Jurkat, Clone E6-1 (cell line): ENCODE data around the gene RAPGEF2.
A peak's percentile ranks its signal among the peaks of the same experiment; 100 is the strongest.
"Not testable (repeated sequence)": the region's sequence is repeated elsewhere in the genome, so short reads cannot be mapped to it uniquely, and the experiment has no call there.

ENCODE experiments used
- DNase-seq: peaks from one replicate; pipeline ENCODE4 v3.0.0-alpha.2; 2011; ENCODE audit warnings: low read depth, low spot score
- H3K4me3 ChIP-seq: 2 replicates; pipeline ENCODE4 v1.5.1; 2011; ENCODE audit warnings: mild to moderate bottlenecking, low read length, control low read depth, moderate library complexity

Gene RAPGEF2

GRCh38 chr4:159177265-159178150, 74.6 kb downstream of the RAPGEF2 start:
- H3K4me3 ChIP-seq: no peak overlapping the region
- DNase-seq: no peak

- H3K4me3 ChIP-seq: no peak overlapping the region
- no peak for DNase-seq
These were observed 75.3 kb downstream of the RAPGEF2 start for GRCh38 chr4:159178151-159178546.

- no peak overlapping the region for H3K4me3 ChIP-seq
- no peak for DNase-seq
These were observed 76.4 kb downstream of the RAPGEF2 start for GRCh38 chr4:159178979-159179969.

- not testable (repeated sequence) for DNase-seq, H3K4me3 ChIP-seq
These were observed 81.2 kb downstream of the RAPGEF2 start for GRCh38 chr4:159183885-159184605.

- no peak overlapping the region for H3K4me3 ChIP-seq
- no peak for DNase-seq
These were observed 82.7 kb downstream of the RAPGEF2 start for GRCh38 chr4:159185591-159186023.

GRCh38 chr4:159188646-159189045, 85.8 kb downstream of the RAPGEF2 start:
- no peak overlapping the region for H3K4me3 ChIP-seq
- no peak for DNase-seq

- no peak for DNase-seq
- H3K4me3 ChIP-seq: no peak overlapping the region
These were observed 87.8 kb downstream of the RAPGEF2 start for GRCh38 chr4:159190651-159191050.

- H3K4me3 ChIP-seq: no peak overlapping the region
- peak; percentile 20 for DNase-seq
These were observed 89.1 kb downstream of the RAPGEF2 start for GRCh38 chr4:159191989-159192388.

- H3K4me3 ChIP-seq: no peak overlapping the region
These were observed 90.3 kb downstream of the RAPGEF2 start for GRCh38 chr4:159193046-159193620.

GRCh38 chr4:159195361-159195769, 92.5 kb downstream of the RAPGEF2 start:
- DNase-seq: no peak

More at GRCh38 chr4:159193046-159193620, 90.3 kb downstream of the RAPGEF2 start:
- no peak for DNase-seq

GRCh38 chr4:159197260-159197884, 94.5 kb downstream of the RAPGEF2 start:
- DNase-seq: no peak
- no peak overlapping the region for H3K4me3 ChIP-seq

More at GRCh38 chr4:159195361-159195769, 92.5 kb downstream of the RAPGEF2 start:
- H3K4me3 ChIP-seq: no peak overlapping the region

- no peak overlapping the region for H3K4me3 ChIP-seq
- no peak for DNase-seq
These were observed 95.0 kb downstream of the RAPGEF2 start for GRCh38 chr4:159197885-159198269.

GRCh38 chr4:159199826-159200225, 96.9 kb downstream of the RAPGEF2 start:
- no peak overlapping the region for H3K4me3 ChIP-seq
- DNase-seq: no peak

GRCh38 chr4:159201168-159201567, 98.3 kb downstream of the RAPGEF2 start:
- DNase-seq: no peak

GRCh38 chr4:159204566-159204965, 101.7 kb downstream of the RAPGEF2 start:
- no peak for DNase-seq
- H3K4me3 ChIP-seq: no peak overlapping the region

More at GRCh38 chr4:159201168-159201567, 98.3 kb downstream of the RAPGEF2 start:
- no peak overlapping the region for H3K4me3 ChIP-seq

- no peak for DNase-seq
- no peak overlapping the region for H3K4me3 ChIP-seq
These were observed 102.6 kb downstream of the RAPGEF2 start for GRCh38 chr4:159205466-159205865.

- no peak for DNase-seq
- no peak overlapping the region for H3K4me3 ChIP-seq
These were observed 103.6 kb downstream of the RAPGEF2 start for GRCh38 chr4:159206427-159206871.

GRCh38 chr4:159209249-159209648, 106.4 kb downstream of the RAPGEF2 start:
- no peak for DNase-seq
- no peak overlapping the region for H3K4me3 ChIP-seq
